Measurements from ENCODE around the gene IMMT.

IMMT gene

DNA sequence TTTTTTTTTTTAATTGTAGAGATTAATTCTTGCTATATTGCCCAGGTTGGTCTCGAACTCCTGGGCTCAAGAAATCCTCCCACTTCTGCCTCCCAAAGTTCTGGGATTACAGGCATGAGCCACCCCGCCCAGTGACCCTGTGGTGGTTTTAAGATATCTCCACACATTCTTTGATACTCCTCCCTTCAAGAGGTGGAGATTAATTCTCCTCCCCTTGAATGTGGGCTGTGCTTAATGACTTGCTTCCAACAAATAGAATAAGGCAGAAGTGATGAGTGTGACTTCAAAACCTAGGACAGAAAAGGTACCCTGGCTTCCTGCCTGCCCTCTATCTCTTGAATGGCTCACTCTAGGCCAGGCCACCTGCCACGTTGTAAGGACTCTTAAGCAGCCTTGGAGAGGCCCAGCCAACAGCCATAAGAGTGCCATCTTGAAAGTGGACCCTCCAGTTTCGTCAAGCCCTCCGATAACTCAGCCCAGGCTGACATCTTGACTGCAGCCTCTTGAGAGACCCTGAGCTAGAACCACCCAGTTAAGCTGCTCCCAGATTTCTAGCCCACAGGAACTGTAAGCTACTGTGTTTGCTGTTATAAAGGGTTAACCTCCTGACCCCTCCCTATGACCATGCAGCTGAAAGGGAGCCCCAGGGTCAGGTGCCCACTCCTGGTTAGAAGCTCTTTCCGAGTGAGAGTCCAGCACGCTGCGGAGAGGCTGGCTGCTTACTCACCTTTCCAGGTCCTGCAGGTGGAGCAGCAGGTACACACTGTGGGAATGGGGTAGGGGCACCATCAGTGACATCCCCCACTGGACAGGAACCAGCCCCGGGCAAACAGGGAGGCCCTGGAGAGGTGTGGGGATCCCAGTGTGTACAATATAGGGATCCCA, 31.6 kb upstream of the IMMT start:
- no peak overlapping the region for H3K9ac ChIP-seq (ENCODE audit: low read depth, low read length)
- no peaks in the 10 kb centered on the region for H3K36me3 ChIP-seq (ENCODE audit: control insufficient read depth, insufficient read depth, low read length)
- no peak overlapping the region for H3K4me3 ChIP-seq (ENCODE audit: low read depth, low read length)
- H3K4me1 ChIP-seq (ENCODE audit: control insufficient read depth, insufficient read depth, low read length): peaks cover 5% of the 10 kb centered on the region
- H3K27ac ChIP-seq (ENCODE audit: low read depth, low read length): no peak overlapping the region
- H3K9me3 ChIP-seq (ENCODE audit: control insufficient read depth, insufficient read depth, low read length): no peaks in the 10 kb centered on the region
- no peaks in the 10 kb centered on the region for H3K27me3 ChIP-seq (ENCODE audit: control insufficient read depth, insufficient read depth, low read length)

DNA sequence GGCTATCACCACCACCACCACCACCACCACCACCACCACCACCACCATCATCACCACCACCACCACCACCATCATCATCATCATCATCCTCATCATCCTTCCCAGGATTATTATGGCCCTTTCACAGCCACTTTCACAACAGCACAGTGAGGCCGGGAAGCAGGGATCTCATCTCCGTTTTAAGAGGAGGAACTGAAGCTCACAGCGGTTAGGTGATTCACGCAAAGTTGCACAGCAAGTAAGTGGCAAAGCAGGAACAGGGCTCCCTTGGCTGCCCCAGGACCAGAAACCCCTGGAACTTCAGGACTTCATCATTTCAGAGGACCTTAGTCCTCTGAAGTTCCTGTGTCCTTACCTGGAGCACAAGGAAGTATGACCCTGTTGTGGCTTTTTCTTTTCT, 30.8 kb upstream of the IMMT start:
- H3K36me3 ChIP-seq (ENCODE audit: control insufficient read depth, insufficient read depth, low read length): no peaks in the 10 kb centered on the region
- no peaks in the 10 kb centered on the region for H3K9me3 ChIP-seq (ENCODE audit: control insufficient read depth, insufficient read depth, low read length)
- peaks cover 5% of the 10 kb centered on the region for H3K4me1 ChIP-seq (ENCODE audit: control insufficient read depth, insufficient read depth, low read length)
- no peak overlapping the region for H3K27ac ChIP-seq (ENCODE audit: low read depth, low read length)
- H3K27me3 ChIP-seq (ENCODE audit: control insufficient read depth, insufficient read depth, low read length): no peaks in the 10 kb centered on the region
- no peak overlapping the region for H3K4me3 ChIP-seq (ENCODE audit: low read depth, low read length)
- no peak overlapping the region for H3K9ac ChIP-seq (ENCODE audit: low read depth, low read length)

DNA sequence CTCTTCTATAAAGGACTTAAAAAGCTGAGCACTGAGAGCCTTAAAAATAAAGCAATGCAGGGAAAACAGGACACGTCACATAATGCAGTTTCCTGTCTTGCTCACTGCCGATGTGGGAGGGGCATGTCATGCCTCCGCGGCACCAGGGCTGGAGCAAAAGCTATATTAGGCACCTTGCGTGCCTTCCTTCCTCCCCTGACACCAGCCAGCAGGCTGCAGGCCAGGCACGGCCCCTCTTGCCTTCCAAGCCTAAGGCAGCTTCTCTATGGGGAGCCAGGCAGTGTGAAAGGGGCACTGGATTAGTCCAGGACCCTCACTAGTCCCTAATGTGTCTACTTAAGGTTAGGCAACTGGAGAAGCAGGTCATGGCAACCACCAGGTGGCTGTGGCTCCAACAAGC, 30.3 kb upstream of the IMMT start:
- Histone ChIP-seq H3K27ac (ENCODE audit: low read depth, low read length) (no peak overlapping the region), H3K4me1 (ENCODE audit: control insufficient read depth, insufficient read depth, low read length) (peaks cover 5% of the 10 kb centered on the region), H3K9ac (ENCODE audit: low read depth, low read length) (no peak overlapping the region), H3K9me3 (ENCODE audit: control insufficient read depth, insufficient read depth, low read length) (no peaks in the 10 kb centered on the region), H3K27me3 (ENCODE audit: control insufficient read depth, insufficient read depth, low read length) (no peaks in the 10 kb centered on the region), H3K36me3 (ENCODE audit: control insufficient read depth, insufficient read depth, low read length) (no peaks in the 10 kb centered on the region), H3K4me3 (ENCODE audit: low read depth, low read length) (no peak overlapping the region)

DNA sequence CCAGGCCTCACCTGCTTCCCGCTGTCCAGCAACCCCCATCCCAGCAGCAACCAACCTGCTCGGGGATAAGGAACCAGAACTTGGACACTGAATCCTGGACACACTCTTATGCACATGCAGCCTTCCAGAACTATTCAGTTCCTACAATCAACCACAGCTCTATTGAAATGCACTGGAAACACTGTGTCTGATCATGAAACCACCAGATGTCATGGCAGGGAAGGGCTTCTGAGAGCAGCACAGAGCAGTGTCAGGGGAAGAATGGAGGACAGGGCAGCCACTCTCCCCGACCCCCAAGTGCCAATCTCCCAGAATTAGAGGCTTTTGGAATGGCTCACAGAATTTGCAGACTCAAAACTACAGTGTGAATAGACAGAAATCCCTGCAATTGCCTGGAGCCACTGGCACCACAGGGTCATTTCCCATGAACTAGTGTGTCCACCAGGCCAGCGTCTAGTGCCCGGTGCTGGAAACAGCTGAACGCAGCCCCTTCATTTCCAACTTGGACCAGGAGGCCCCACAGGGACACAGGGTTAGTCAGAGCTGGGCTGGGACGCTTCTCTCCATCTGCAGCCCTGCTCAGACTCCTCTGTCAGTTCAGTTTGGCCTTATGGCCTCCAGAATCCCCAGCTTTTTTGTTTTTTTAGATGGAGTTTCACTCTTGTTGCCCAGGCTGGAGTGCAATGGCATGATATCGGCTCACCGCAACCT, 29.5 kb upstream of the IMMT start:
- Histone ChIP-seq H3K27me3 (ENCODE audit: control insufficient read depth, insufficient read depth, low read length) (no peaks in the 10 kb centered on the region), H3K4me3 (ENCODE audit: low read depth, low read length) (no peak overlapping the region), H3K36me3 (ENCODE audit: control insufficient read depth, insufficient read depth, low read length) (no peaks in the 10 kb centered on the region), H3K9me3 (ENCODE audit: control insufficient read depth, insufficient read depth, low read length) (no peaks in the 10 kb centered on the region), H3K4me1 (ENCODE audit: control insufficient read depth, insufficient read depth, low read length) (peaks cover 5% of the 10 kb centered on the region), H3K27ac (ENCODE audit: low read depth, low read length) (no peak overlapping the region), H3K9ac (ENCODE audit: low read depth, low read length) (no peak overlapping the region)

DNA sequence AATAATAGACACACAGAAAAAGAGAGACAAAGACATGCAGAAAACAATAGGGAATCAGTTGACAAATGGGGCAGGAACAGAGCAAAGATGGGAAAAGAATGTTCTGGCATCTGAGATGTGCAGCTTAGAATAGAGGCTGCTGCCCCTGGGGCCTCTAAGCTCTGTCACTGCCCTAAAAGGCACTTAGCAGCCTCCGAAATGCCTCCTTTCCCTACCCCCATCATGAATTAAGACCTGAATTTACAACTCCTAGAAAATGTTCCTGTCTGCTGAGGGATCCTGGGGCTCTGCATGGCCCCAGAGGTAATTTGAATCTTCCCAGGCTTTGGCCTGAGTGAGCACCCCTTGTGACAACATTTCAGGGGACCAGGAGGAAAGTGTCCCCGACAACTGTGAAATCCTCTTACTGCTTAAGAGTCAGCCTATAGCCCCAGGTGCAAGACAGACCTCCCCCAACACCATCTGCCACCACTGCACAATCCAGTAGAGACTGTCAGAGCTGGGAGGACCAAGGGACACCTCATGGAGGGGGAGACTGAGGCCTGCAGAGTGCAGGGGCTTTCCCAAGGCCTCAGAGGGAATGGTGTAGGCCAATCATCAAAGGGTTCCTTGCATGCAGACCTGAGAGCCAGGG, 28.8 kb upstream of the IMMT start:
- Histone ChIP-seq H3K9ac (ENCODE audit: low read depth, low read length) (no peak overlapping the region), H3K4me1 (ENCODE audit: control insufficient read depth, insufficient read depth, low read length) (peaks cover 5% of the 10 kb centered on the region), H3K27ac (ENCODE audit: low read depth, low read length) (no peak overlapping the region), H3K9me3 (ENCODE audit: control insufficient read depth, insufficient read depth, low read length) (no peaks in the 10 kb centered on the region), H3K36me3 (ENCODE audit: control insufficient read depth, insufficient read depth, low read length) (no peaks in the 10 kb centered on the region), H3K4me3 (ENCODE audit: low read depth, low read length) (no peak overlapping the region), H3K27me3 (ENCODE audit: control insufficient read depth, insufficient read depth, low read length) (no peaks in the 10 kb centered on the region)

DNA sequence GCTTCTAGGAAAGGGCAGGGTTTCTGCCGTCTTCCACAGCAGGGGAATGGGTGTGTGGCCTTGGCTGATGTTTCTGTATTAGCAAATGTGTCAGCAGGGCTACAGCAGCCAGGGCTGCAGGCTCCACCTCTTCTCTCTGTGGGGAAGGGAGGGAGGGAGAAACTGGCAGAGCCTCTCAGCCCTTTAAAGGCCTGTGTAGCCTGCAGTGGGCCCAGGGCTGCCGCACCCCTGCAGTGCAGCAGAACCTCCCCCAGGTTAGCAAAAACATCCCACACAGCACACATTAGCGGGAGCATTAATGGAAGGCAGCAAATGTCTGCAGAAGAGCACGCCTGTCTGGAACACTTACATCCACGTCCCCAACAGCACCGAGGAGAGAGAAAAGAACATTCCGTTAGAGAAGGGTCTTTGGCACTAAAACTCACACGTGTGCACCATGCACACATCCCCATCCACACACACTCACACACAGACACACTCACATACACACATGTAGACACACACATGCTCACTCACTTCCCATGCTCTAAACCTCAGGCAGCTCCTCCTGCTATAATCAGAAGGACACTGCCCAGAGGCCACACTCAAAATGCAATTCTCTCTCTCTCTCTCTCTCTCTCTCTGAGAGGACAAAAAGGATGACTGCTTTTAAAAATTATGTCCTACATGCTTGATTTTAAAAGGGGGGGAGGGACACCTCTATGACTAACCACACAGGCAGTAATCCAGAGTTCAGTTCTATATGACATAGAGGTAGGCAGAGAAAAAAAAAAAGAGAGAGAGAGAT, 28.1 kb upstream of the IMMT start:
- Histone ChIP-seq H3K27ac (ENCODE audit: low read depth, low read length) (no peak overlapping the region), H3K9me3 (ENCODE audit: control insufficient read depth, insufficient read depth, low read length) (no peaks in the 10 kb centered on the region)

GRCh38 chr2:86221066-86221684, 25.9 kb upstream of the IMMT start:
- H3K27me3 ChIP-seq (ENCODE audit: control insufficient read depth, insufficient read depth, low read length): no peaks in the 10 kb centered on the region
- H3K9me3 ChIP-seq (ENCODE audit: control insufficient read depth, insufficient read depth, low read length): no peaks in the 10 kb centered on the region
- H3K4me3 ChIP-seq (ENCODE audit: low read depth, low read length): no peak overlapping the region
- H3K4me1 ChIP-seq (ENCODE audit: control insufficient read depth, insufficient read depth, low read length): peaks cover 5% of the 10 kb centered on the region
- no peak overlapping the region for H3K9ac ChIP-seq (ENCODE audit: low read depth, low read length)
- no peaks in the 10 kb centered on the region for H3K36me3 ChIP-seq (ENCODE audit: control insufficient read depth, insufficient read depth, low read length)
- H3K27ac ChIP-seq (ENCODE audit: low read depth, low read length): no peak overlapping the region

More for the DNA sequence above, 28.1 kb upstream of the IMMT start:
- Histone ChIP-seq H3K4me3 (ENCODE audit: low read depth, low read length) (no peak overlapping the region), H3K36me3 (ENCODE audit: control insufficient read depth, insufficient read depth, low read length) (no peaks in the 10 kb centered on the region), H3K27me3 (ENCODE audit: control insufficient read depth, insufficient read depth, low read length) (no peaks in the 10 kb centered on the region), H3K4me1 (ENCODE audit: control insufficient read depth, insufficient read depth, low read length) (peaks cover 5% of the 10 kb centered on the region), H3K9ac (ENCODE audit: low read depth, low read length) (no peak overlapping the region)

GRCh38 chr2:86219896-86220295, 24.6 kb upstream of the IMMT start:
- Histone ChIP-seq H3K9ac (ENCODE audit: low read depth, low read length) (no peak overlapping the region), H3K36me3 (ENCODE audit: control insufficient read depth, insufficient read depth, low read length) (no peaks in the 10 kb centered on the region), H3K9me3 (ENCODE audit: control insufficient read depth, insufficient read depth, low read length) (no peaks in the 10 kb centered on the region), H3K4me3 (ENCODE audit: low read depth, low read length) (no peak overlapping the region), H3K27me3 (ENCODE audit: control insufficient read depth, insufficient read depth, low read length) (no peaks in the 10 kb centered on the region), H3K27ac (ENCODE audit: low read depth, low read length) (no peak overlapping the region), H3K4me1 (ENCODE audit: control insufficient read depth, insufficient read depth, low read length) (peaks cover 5% of the 10 kb centered on the region)

DNA sequence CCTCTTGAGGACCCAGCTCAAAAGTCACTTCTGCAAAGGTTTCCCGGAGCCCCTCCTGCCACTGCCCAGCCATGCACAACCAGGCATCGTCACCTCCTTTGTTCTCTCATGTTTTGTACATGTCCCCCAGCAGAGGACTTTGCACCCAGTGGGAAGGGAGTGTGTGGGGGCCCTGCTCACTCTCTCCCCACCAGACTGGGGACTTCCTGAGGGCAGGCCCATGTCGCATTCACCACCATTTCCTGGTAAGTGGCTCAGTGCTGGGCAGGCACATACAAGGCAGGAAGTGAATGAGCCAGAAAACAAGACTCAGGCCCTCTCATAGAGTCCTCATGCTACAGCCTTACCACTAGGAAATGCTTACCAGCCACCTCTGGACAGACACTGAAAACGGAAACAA, 22.9 kb upstream of the IMMT start:
- no peaks in the 10 kb centered on the region for H3K27me3 ChIP-seq (ENCODE audit: control insufficient read depth, insufficient read depth, low read length)
- no peak overlapping the region for H3K9ac ChIP-seq (ENCODE audit: low read depth, low read length)
- H3K4me3 ChIP-seq (ENCODE audit: low read depth, low read length): no peak overlapping the region
- H3K9me3 ChIP-seq (ENCODE audit: control insufficient read depth, insufficient read depth, low read length): no peaks in the 10 kb centered on the region
- peaks cover 2% of the 10 kb centered on the region; the same call in 1 of the 2 replicates for H3K4me1 ChIP-seq (ENCODE audit: control insufficient read depth, insufficient read depth, low read length)
- peaks cover 13% of the 10 kb centered on the region for H3K36me3 ChIP-seq (ENCODE audit: control insufficient read depth, insufficient read depth, low read length)
- H3K27ac ChIP-seq (ENCODE audit: low read depth, low read length): no peak overlapping the region
